DOHH2 (cell line): ENCODE results near the gene GOLGA1.
"Not testable (repeated sequence)": the region's sequence is repeated elsewhere in the genome, so short reads cannot be mapped to it uniquely, and the experiment has no call there.

Experiments used
- H3F3A ChIP-seq: fragments of 200-600 bp; sonication (generic), shearing (Covaris generic); 2 replicates; pipeline ENCODE4 v1.6.0; 2016; ENCODE audit warnings: antibody characterized with exemption, mild to moderate bottlenecking; ENCODE audit not compliant: control insufficient read depth, insufficient read depth
- H3K27ac ChIP-seq: fragments of 200-600 bp; sonication (generic); 2 replicates; pipeline ENCODE4 v1.5.1; 2014; ENCODE audit warnings: low read depth, mild to moderate bottlenecking, low read length, moderate library complexity
- H3K27me3 ChIP-seq: fragments of 200-600 bp; sonication (generic); 2 replicates; pipeline ENCODE4 v1.6.1; 2014; ENCODE audit warnings: mild to moderate bottlenecking, low read length, mixed read lengths; ENCODE audit not compliant: control insufficient read depth
- H3K36me3 ChIP-seq: fragments of 200-600 bp; sonication (generic); 2 replicates; pipeline ENCODE4 v1.6.1; 2014; ENCODE audit warnings: mild to moderate bottlenecking, low read length, moderate library complexity, mixed read lengths; ENCODE audit not compliant: control insufficient read depth
- H3K4me1 ChIP-seq: fragments of 200-600 bp; sonication (generic); 2 replicates; pipeline ENCODE4 v1.6.1; 2014; ENCODE audit warnings: mild to moderate bottlenecking, low read length, mixed read lengths; ENCODE audit not compliant: control insufficient read depth
- H3K4me2 ChIP-seq: fragments of 200-600 bp; sonication (generic); 2 replicates; pipeline ENCODE4 v1.6.0; 2014; ENCODE audit warnings: mild to moderate bottlenecking, low read length, moderate library complexity
- H3K4me3 ChIP-seq: fragments of 200-600 bp; sonication (generic); 2 replicates; pipeline ENCODE4 v1.5.1; 2014; ENCODE audit warnings: mild to moderate bottlenecking, low read length, mixed read lengths
- H3K79me2 ChIP-seq: fragments of 200-600 bp; sonication (generic); 2 replicates; pipeline ENCODE4 v1.6.1; 2014; ENCODE audit warnings: mild to moderate bottlenecking, low read length, mixed read lengths; ENCODE audit not compliant: control insufficient read depth
- H3K9me2 ChIP-seq: fragments of 200-600 bp; sonication (generic); replicated peaks from 2 replicates; pipeline ENCODE4 v1.6.1; 2014; ENCODE audit warnings: mild to moderate bottlenecking, low read length, mixed read lengths; ENCODE audit not compliant: control insufficient read depth
- H3K9me3 ChIP-seq: fragments of 200-600 bp; sonication (generic); 2 replicates; pipeline ENCODE4 v1.6.1; 2014; ENCODE audit warnings: antibody characterized with exemption, low read length, mixed read lengths; ENCODE audit not compliant: control insufficient read depth, insufficient read depth
- H4K20me1 ChIP-seq: fragments of 200-600 bp; sonication (generic); 2 replicates; pipeline ENCODE4 v1.6.0; 2014; ENCODE audit warnings: low read depth, mild to moderate bottlenecking, antibody characterized with exemption, low read length, moderate library complexity; ENCODE audit not compliant: control insufficient read depth, insufficient read depth
- CTCF ChIP-seq: fragments of 200-600 bp; sonication (generic); IDR thresholded peaks from one replicate; pipeline ENCODE4 v1.5.1; 2014; ENCODE audit warnings: antibody characterized with exemption, mild to moderate bottlenecking, low read depth, low read length; ENCODE audit not compliant: poor library complexity, severe bottlenecking
- EZH2phosphoT487 ChIP-seq: fragments of 200-600 bp; sonication (generic); IDR thresholded peaks from 2 replicates; pipeline ENCODE4 v1.6.1; 2017; ENCODE audit warnings: borderline replicate concordance, mild to moderate bottlenecking, antibody characterized with exemption, low read length, moderate library complexity, mixed read lengths

GOLGA1 gene

GRCh38 chr9:124968238-124968637, 27.4 kb upstream of the GOLGA1 start:
- H3K36me3 ChIP-seq, result no peaks in the 10 kb centered on the region
- H3K9me3 ChIP-seq, result no peaks in the 10 kb centered on the region
- H4K20me1 ChIP-seq, result no peaks in the 10 kb centered on the region
- H3F3A ChIP-seq, result no peaks in the 10 kb centered on the region
- H3K27me3 ChIP-seq, result no peaks in the 10 kb centered on the region
- no peak overlapping the region for H3K27ac ChIP-seq
- no peak for TF ChIP-seq EZH2phosphoT487
- TF ChIP-seq CTCF, result no peak
- H3K4me2 ChIP-seq, result no peak overlapping the region
- H3K79me2 ChIP-seq, result no peaks in the 10 kb centered on the region
- H3K4me3 ChIP-seq, result no peak overlapping the region
- no peaks in the 10 kb centered on the region for H3K9me2 ChIP-seq
- H3K4me1 ChIP-seq, result peaks cover 10% of the 10 kb centered on the region

- not testable (repeated sequence) for H3F3A ChIP-seq, H4K20me1 ChIP-seq, H3K4me3 ChIP-seq, H3K27me3 ChIP-seq, H3K4me1 ChIP-seq, H3K4me2 ChIP-seq, H3K27ac ChIP-seq, H3K9me3 ChIP-seq, H3K9me2 ChIP-seq, H3K36me3 ChIP-seq, H3K79me2 ChIP-seq
These were observed 25.1 kb upstream of the GOLGA1 start for GRCh38 chr9:124965775-124966568.

- TF ChIP-seq CTCF (no peak), EZH2phosphoT487 (no peak)
- H3K9me2 ChIP-seq, result no peaks in the 10 kb centered on the region
- no peaks in the 10 kb centered on the region for H4K20me1 ChIP-seq
- H3K79me2 ChIP-seq, result no peaks in the 10 kb centered on the region
- no peaks in the 10 kb centered on the region for H3K36me3 ChIP-seq
- peaks cover 10% of the 10 kb centered on the region for H3K4me1 ChIP-seq
- H3K4me3 ChIP-seq, result no peak overlapping the region
- H3K27ac ChIP-seq, result no peak overlapping the region
- no peak overlapping the region for H3K4me2 ChIP-seq
- H3K27me3 ChIP-seq, result no peaks in the 10 kb centered on the region
- H3K9me3 ChIP-seq, result no peaks in the 10 kb centered on the region
- no peaks in the 10 kb centered on the region for H3F3A ChIP-seq
These were observed 23.7 kb upstream of the GOLGA1 start for GRCh38 chr9:124964604-124965003.

- peaks cover 10% of the 10 kb centered on the region for H3K4me1 ChIP-seq
- no peaks in the 10 kb centered on the region for H3K27me3 ChIP-seq
- no peak for TF ChIP-seq CTCF
- TF ChIP-seq EZH2phosphoT487, result no peak
- no peak overlapping the region for H3K27ac ChIP-seq
- no peaks in the 10 kb centered on the region for H3K9me3 ChIP-seq
- H3K36me3 ChIP-seq, result no peaks in the 10 kb centered on the region
- H3F3A ChIP-seq, result no peaks in the 10 kb centered on the region
- H3K4me2 ChIP-seq, result no peak overlapping the region
- H3K79me2 ChIP-seq, result no peaks in the 10 kb centered on the region
- no peaks in the 10 kb centered on the region for H4K20me1 ChIP-seq
- no peak overlapping the region for H3K4me3 ChIP-seq
- H3K9me2 ChIP-seq, result no peaks in the 10 kb centered on the region
These were observed 23.2 kb upstream of the GOLGA1 start for GRCh38 chr9:124964056-124964455.
